NOMO-1 treated with dmso at 0.1 percent for 144 hours (cell line): ENCODE measurements around the gene SORBS2.

ENCODE experiments used
- DNase-seq: peaks from one replicate; lab custom pipeline; 2025; ENCODE audit not compliant: unreplicated experiment; lab: John Stamatoyannopoulos, UW

Gene SORBS2

DNA sequence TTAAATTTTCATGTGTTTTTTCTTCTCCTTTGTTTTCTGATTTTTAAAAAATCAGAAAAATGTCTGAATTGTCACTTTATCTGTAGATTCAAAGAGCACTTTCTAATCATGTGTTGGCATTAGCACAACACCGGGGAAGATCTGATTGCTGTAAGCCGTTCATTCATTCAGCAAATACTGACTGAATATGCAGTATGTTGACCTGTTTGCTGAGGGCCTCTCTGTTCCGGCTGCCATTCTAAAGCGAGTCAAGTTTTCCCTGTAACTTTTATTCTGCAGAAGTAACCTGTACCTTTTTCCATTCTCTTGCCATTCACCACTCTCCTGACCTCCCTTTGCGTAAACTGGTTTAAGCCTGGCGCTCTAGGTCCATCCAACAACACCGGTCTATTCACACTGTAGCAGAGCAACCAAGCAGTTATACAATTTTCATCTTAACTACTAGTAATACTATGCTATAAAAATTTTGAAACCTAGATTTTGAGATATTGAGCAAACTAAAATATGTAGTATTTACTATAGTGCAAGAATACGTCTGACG lies 6.7 kb downstream of the SORBS2 start:
- DNase-seq, result no peak

GRCh38 chr4:185803022-185803421 lies 9.0 kb downstream of the SORBS2 start:
- no peak for DNase-seq

DNA sequence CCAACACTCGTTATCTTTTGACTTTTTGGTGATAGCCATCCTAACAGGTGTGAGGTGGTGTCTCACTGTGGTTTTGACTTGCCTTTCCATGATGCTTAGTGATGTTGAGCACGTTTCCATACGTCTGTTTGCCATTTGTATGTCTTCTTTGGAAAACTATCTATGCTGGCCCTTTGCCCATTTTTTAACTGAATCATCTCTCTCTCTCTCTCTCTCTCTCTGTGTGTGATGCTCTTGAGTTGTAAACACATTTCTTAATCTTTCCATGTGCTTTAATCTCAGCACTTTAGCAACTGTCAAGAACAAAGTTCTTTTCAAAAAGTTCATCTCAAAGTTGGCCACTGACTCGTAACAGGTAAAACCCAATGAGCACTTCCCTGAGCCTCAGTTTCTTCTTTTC lies 10.5 kb downstream of the SORBS2 start:
- no peak for DNase-seq

GRCh38 chr4:185800266-185800945 lies 11.6 kb downstream of the SORBS2 start:
- no peak for DNase-seq

DNA sequence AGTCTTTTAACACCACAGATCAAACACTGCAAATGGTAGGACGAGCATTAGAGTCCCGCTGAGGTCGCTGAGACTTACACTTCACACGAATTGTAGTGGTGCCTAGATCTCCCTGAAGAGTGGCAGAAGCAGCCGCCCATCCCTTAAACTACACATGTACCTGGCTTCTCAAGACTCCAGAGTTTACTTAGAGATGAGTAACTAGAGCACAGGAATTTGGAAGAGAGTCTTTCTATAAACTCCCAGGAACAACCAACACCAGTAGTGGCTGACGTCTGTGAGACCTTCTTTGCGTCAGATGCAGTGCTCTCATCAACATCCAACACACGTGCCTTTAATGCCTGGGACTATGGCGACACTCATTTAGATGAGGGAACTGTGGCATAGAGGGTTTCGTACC lies 12.6 kb downstream of the SORBS2 start:
- no peak for DNase-seq

- DNase-seq, result no peak
These were observed 14.2 kb downstream of the SORBS2 start for GRCh38 chr4:185797596-185798338.

DNA sequence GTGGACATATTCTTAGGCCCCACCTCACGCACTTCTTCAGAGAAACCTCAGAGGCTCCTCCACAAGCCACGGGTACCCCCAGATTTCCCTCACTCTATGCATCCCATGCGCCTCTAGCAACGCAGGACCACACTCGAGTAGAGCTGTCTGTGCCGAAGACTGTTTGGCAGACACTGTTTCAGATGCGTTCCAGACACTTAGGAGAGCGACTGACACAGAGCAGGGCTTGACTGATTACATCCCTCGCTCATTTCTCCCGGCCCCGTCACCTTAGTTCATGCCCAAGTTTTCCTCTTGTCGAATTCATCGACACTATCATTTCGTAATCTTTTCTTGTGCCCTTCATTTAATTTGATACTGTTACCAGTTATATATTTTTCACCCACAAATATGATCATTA lies 15.0 kb downstream of the SORBS2 start:
- no peak for DNase-seq

DNA sequence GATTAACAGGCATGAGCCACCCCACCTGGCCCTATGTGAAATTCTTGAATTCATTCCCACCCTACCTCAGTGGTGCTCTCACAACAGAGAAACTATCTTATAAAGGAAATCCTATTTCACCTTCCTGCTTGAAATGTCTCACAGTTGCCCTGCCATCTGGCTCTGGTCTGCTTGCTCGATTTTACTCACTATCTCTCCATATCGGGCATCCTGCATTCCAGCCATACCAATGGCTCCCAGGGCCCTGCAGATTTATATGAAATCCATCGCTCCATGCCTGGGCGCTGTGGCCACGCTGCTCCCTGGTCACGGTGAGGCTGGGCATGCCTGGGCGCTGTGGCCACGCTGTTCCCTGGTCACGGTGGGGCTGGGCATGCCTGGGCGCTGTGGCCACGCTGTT lies 15.8 kb downstream of the SORBS2 start:
- no peak for DNase-seq

DNA sequence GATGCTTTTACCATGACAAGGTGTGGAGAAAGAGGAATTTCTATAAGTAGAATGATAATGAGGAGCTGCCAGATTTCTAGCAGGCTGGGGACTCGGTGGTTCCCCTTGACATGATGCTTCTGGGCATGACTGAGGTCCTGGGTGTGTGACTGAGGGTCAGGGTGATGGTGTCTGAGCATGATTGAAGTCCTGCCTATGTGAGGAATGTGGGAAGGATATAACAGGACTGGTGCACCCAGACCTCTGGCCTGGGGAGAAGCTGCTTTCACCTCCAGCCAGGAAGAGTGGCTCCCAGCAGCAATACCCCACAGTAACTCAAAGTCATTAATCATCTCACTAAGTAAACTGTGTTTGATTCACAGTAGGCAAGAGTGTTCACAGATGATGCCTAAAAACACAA lies 17.4 kb downstream of the SORBS2 start:
- DNase-seq, result no peak

- DNase-seq, result no peak
These were observed 18.3 kb downstream of the SORBS2 start for GRCh38 chr4:185793716-185794115.

GRCh38 chr4:185793116-185793485 lies 18.9 kb downstream of the SORBS2 start:
- DNase-seq, result no peak

DNA sequence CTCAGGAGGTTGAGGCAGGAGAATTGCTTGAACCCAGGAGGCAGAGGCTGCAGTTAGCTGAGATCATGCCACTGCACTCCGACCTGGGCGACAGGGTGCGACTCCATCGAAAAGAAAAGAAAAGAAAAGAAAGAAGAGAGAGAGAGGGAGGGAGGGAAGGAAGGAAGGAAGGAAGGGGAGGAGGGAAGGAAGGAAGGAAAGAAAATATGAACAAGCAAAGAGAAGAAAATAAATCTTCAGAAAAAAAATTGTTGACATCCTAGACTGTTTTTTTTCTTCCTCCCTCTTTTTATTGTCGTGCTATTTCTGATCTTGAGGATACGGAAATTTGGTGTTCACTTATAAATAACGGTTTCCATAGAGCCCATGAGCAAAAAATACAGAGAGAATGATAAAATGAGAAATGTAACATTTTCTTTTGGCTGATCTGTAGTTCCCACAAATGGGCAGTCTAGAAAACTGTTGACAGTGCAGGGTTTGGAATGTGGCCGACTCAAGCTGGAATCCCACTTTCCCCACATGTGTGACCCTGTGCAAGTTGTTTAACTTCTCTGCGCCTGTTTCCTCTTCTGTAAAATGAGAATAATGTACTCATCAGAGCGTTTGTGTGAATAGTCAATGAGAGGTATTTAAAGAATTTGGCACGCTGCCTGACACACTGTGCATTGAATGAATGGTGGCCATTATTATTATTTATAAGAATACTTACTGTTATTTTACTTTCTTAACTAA lies 19.4 kb downstream of the SORBS2 start:
- no peak for DNase-seq

GRCh38 chr4:185787926-185788679 lies 23.9 kb downstream of the SORBS2 start:
- DNase-seq, result no peak

DNA sequence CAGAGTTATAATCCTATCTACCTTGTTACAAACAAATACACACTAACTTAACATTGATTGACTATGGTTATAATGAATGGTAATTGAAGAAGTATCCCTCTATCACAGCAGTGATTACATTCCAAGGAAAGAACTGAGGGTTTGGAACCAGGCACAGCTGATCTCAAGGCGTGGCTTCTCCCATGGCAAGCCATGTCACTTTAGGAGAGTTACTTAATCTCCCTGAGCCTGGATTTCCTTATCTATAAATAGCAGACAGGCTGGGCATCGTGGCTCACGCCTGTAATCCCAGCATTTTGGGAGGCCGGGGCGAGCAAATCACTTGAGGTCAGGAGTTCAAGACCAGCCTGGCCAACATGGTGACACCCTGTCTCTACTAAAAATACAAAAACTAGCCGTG lies 25.6 kb downstream of the SORBS2 start:
- DNase-seq, result no peak

GRCh38 chr4:185783574-185783973 lies 28.4 kb downstream of the SORBS2 start:
- no peak for DNase-seq

DNA sequence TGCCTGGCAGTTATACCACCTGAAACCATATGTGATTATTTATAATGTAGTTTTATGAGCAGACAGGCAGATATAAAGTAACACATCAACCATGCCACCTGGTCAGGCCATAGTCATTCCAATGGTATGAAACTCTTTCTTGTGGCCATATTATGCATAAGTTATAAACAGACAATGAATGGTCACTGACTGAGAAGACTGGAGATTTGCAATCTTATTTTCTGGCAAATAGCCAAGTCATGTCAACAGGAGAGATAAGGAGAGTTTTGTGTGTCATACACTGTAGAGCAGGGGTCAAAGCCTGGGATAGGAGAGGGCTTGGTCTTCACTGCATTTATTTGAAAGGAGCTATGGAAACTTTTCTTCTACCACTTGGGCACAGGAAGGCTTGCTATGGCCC lies 29.5 kb downstream of the SORBS2 start:
- DNase-seq, result no peak

GRCh38 chr4:185781555-185782215 lies 30.3 kb downstream of the SORBS2 start:
- no peak for DNase-seq

GRCh38 chr4:185780472-185780871 lies 31.5 kb downstream of the SORBS2 start:
- no peak for DNase-seq

- no peak for DNase-seq
These were observed 32.5 kb downstream of the SORBS2 start for GRCh38 chr4:185779517-185779916.

- DNase-seq, result no peak
These were observed 33.7 kb downstream of the SORBS2 start for GRCh38 chr4:185778307-185778706.
